Measurements from ENCODE around the gene PTPRCAP. TPM values are rescaled to one million over a fixed set of nuclear protein-coding genes. Genes with fewer than 3 reads are reported as not detected.

PTPRCAP gene
- total and polyA plus RNA-seq, 10 of the 15 experiments (the other 5 are each of a cell fraction or from before 2014, with no cell fraction given), result 4.7 to 266 (median 125) TPM

- peak; percentile 97 for DNase-seq (ENCODE audit: low read depth, low spot score)
- peak within 1 kb of the TSS; percentile 80 for H3K4me2 ChIP-seq (ENCODE audit: control insufficient read depth, insufficient read depth)
- CTCF ChIA-PET, result interaction anchor here (0.6 to 6.7 kb wide), 8 partner anchors 14 to 1171 kb away, joined by 3 to 37 read pairs (median 4); partner anchors contain the start of genes PITPNM1, PPP1CA, RAD9A and TBC1D10C
- H3K36me3 ChIP-seq (ENCODE audit: control insufficient read depth in 2 of 2, insufficient read depth in 2 of 2, low read length in 1 of 2), result no peaks in the 10 kb centered on the region; a peak in 1 of 4 replicates
- WGBS (ENCODE audit: insufficient coverage, insufficient replicate concordance, low lambda C conversion rate, missing lambda C conversion rate), result 8% methylated on average over 60 of the region's 60 CpGs
- peak within 1 kb of the TSS; percentile 74 for H2AFZ ChIP-seq (ENCODE audit: control insufficient read depth, low read depth, low read length)
- intact Hi-C loops (cut with micrococcal nuclease; ENCODE audit: unreplicated experiment), result loop anchor here (2.0 to 10.0 kb wide), 2 partner anchors 80 to 218 kb away; partner anchors contain the start of gene GRK2
- in situ Hi-C loops (cut with MboI), result no loop called here
- POLR2A ChIA-PET, result interaction anchor here (0.6 to 6.8 kb wide), 12 partner anchors 14 to 130 kb away, joined by 3 to 112 read pairs (median 4); partner anchors contain the start of genes GSTP1, POLD4, PPP1CA and PTPRCAP
- peaks cover 33% of the 10 kb centered on the region for H3K79me2 ChIP-seq (ENCODE audit: control insufficient read depth, insufficient read depth, low read length)
- FAIRE-seq, result peak; percentile 80
- BruUV-seq (replicated peaks), result TSS peak; percentile 78
- peaks cover 43% of the 10 kb centered on the region for H3K4me1 ChIP-seq (ENCODE audit: control insufficient read depth, insufficient read depth, low read length)
- peak within 1 kb of the TSS; percentile 70 for H3K27ac ChIP-seq (ENCODE audit: control insufficient read depth, insufficient read depth)
- H3K9ac ChIP-seq (ENCODE audit: control insufficient read depth, insufficient read depth, low read length), result peak within 1 kb of the TSS; percentile 76
- H3K9me3 ChIP-seq (replicated peaks; ENCODE audit: control insufficient read depth, insufficient read depth, low read length), result no peaks in the 10 kb centered on the region
- no peaks in the 10 kb centered on the region for H4K20me1 ChIP-seq (ENCODE audit: control insufficient read depth, insufficient read depth)
- peak; percentile 77 for ATAC-seq
- peak within 1 kb of the TSS; percentile 67 for H3K4me3 ChIP-seq
- RAD21 ChIA-PET (ENCODE audit: unreplicated experiment), result interaction anchor here (0.6 to 6.9 kb wide), 8 partner anchors 15 to 130 kb away, joined by 3 to 95 read pairs (median 4); partner anchors contain the start of genes PITPNM1, POLD4, PPP1CA and PTPRCAP
- SMC1A ChIA-PET (ENCODE audit: uncharacterized antibody, unreplicated experiment), result interaction anchor here (0.7 to 6.2 kb wide), 6 partner anchors 15 to 213 kb away, joined by 3 to 43 read pairs (median 4); partner anchors contain the start of genes PPP1CA, PTPRCAP and TMEM134
- H3K27me3 ChIP-seq (replicated peaks in 1 of 2; ENCODE audit: control insufficient read depth in 2 of 2, insufficient read depth in 2 of 2, low read length in 1 of 2), result no peaks in the 10 kb centered on the region
- no peak for TF ChIP-seq ZNF622 (IDR thresholded peaks at IDR 0.05)
- TF ChIP-seq BMI1 (IDR thresholded peaks at IDR 0.05; ENCODE audit: borderline replicate concordance), result no peak
- peak; percentile 27; the same call in 1 of the 3 replicates for TF ChIP-seq POU2F2 (IDR thresholded peaks at IDR 0.05; ENCODE audit: borderline replicate concordance, low read depth, low read length)
- no peak for TF ChIP-seq EZH2 (IDR thresholded peaks at IDR 0.05; ENCODE audit: borderline replicate concordance, control insufficient read depth, low read depth, low read length)
- TF ChIP-seq NRF1 (conservative IDR thresholded peaks at IDR 0.05; ENCODE audit: low read depth, low read length), result peak; percentile 95
- peak; percentile 100 for TF ChIP-seq YY1 (IDR thresholded peaks at IDR 0.05; ENCODE audit: low read depth, low read length)
- TF ChIP-seq MEF2B (IDR thresholded peaks at IDR 0.05; ENCODE audit: partially characterized antibody, poor library complexity, severe bottlenecking), result peak; percentile 42
- TF ChIP-seq PAX5 (IDR thresholded peaks at IDR 0.05; ENCODE audit: borderline replicate concordance, low read depth, low read length), result no peak
- TF ChIP-seq NKRF (conservative IDR thresholded peaks at IDR 0.05), result no peak
- TF ChIP-seq CHD4 (IDR thresholded peaks at IDR 0.05), result no peak
- peak; percentile 82 for TF ChIP-seq NFYB (IDR thresholded peaks at IDR 0.05; ENCODE audit: insufficient read depth, low read depth, low read length)
- peak; percentile 10; the same call in 1 of the 2 replicates for TF ChIP-seq MTA2 (IDR thresholded peaks at IDR 0.05; ENCODE audit: low read depth)
- TF ChIP-seq E4F1 (IDR thresholded peaks at IDR 0.05; ENCODE audit: borderline replicate concordance, partially characterized antibody), result peak; percentile 58
- peak; percentile 95 for TF ChIP-seq PBX3 (IDR thresholded peaks at IDR 0.05; ENCODE audit: insufficient replicate concordance, low read depth, low read length)
- TF ChIP-seq NBN (IDR thresholded peaks at IDR 0.05), result peak; percentile 58
These were observed 45.6 kb upstream of the PTPRCAP start, which contains the start of gene AIP for GRCh38 chr11:67482827-67483798. Gene AIP (plus strand): TSS chr11:67483026. CDS start chr11:67483159, 133 bp downstream.

Data from GM12878 (cell line).